Ascending aorta (tissue), 2 donors: ENCODE measurements around the gene B4GALT3. TPM values are rescaled to one million over a fixed set of nuclear protein-coding genes. Genes with fewer than 3 reads are reported as not detected.

Experiments used
- DNase-seq, 2 donors: peaks; one replicate each; pipeline ENCODE4 v3.0.0-alpha.2; 2019; ENCODE audit warnings: low spot score in 2 of 2
- H3K27ac ChIP-seq, 2 donors: fragments of 200-600 bp; sonication (generic); one replicate each; pipeline ENCODE4 v1.5.1; 2016 to 2017; ENCODE audit warnings: mild to moderate bottlenecking in 1 of 2
- H3K27me3 ChIP-seq: fragments of 200-600 bp; sonication (generic); one replicate; pipeline ENCODE4 v1.5.1; 2017
- H3K36me3 ChIP-seq, 2 donors: fragments of 200-600 bp; sonication (generic); one replicate each; pipeline ENCODE4 v1.5.1; 2016
- H3K4me1 ChIP-seq, 2 donors: fragments of 200-600 bp; sonication (generic); one replicate each; pipeline ENCODE4 v1.5.1; 2016 to 2017; ENCODE audit warnings: mild to moderate bottlenecking in 1 of 2
- H3K4me3 ChIP-seq, 2 donors: fragments of 200-600 bp; sonication (generic); one replicate each; pipeline ENCODE4 v1.5.1; 2016 to 2017; ENCODE audit warnings: mild to moderate bottlenecking in 1 of 2
- H3K9me3 ChIP-seq, 2 donors: fragments of 200-600 bp; sonication (generic); one replicate each; pipeline ENCODE4 v1.5.1; 2016
- intact Hi-C: fragments of 100-400 bp; cut with DNase I; formaldehyde crosslinking; loops from one replicate; pipeline ENCODE4 v1.15.1; 2023
- total RNA-seq: library from RNA; depleted of rRNA; stranded (reverse); fragments of >200 nt; gene quantifications from one replicate; pipeline ENCODE4 v1.1.0, GENCODE V29; 2016
- TF ChIP-seq, protein P1 (sequence below), 3 experiments: fragments of 200-600 bp in 2 of 3; fragments of 450-650 bp in 1 of 3; sonication (generic) in 2 of 3; IDR thresholded peaks; one replicate each; pipeline ENCODE4 v1.5.1; 2016 to 2019; ENCODE audit warnings: antibody characterized with exemption in 3 of 3, mild to moderate bottlenecking in 1 of 3, moderate library complexity in 1 of 3

Gene B4GALT3
- total RNA-seq, 1 donor from 2014 or later, result 26.9 TPM

DNA sequence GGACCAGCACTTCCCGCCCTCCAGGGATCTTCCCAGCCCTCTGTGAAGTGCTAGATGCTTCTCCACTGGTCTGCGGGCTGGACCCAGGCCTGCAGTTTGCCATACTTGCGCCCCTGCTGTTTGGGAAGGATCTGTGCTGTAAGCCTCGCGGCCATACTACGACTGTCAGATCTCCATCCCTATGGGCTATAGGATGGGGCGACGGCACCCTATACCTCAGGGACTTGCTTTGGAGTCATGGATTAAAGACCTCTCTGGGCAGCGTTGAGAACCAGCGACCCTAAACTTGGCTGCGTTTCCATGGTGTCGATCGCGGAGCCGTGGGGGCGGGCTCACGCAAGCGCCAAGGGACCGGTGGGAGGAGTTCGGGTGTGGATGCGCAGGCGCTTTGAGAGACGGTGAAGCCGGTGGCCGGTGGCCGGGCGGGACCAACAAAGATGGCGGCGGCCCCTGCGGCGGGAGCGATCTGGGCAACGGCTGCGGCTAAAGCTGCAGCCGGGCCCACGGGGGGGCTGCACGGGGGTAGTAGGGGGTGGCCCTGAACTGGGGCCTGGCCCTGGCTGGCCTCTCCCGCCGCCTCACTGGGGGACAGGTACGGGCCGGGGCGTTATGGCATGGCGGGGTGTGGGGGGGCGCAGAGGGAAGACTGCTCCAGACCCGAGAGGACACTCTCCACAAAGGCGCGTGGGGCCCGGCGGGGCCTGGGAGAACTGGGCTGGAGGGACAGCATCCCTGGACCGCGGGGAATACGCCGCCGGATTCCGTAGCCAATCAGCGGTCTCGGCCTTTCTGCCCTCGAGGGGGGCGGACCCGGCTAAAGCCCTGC is 18.0 kb downstream of the B4GALT3 start, which contains the start of gene USP21:
Gene USP21 (plus strand): TSS at position 414 of the 826 bp plus-strand sequence. CDS start 1,141 bp downstream, outside the sequence.
- Histone ChIP-seq H3K4me3 (peak within 1 kb of the TSS; percentile 86 to 92), H3K9me3 (no peaks in the 10 kb centered on the region), H3K27me3 (no peaks in the 10 kb centered on the region), H3K36me3 (peaks cover 10 to 18% of the 10 kb centered on the region in 2 donors), H3K27ac (peak within 1 kb of the TSS; percentile 81 to 83), H3K4me1 (peaks cover 0 to 31% of the 10 kb centered on the region in 2 donors)
- DNase-seq, result peak; percentile 61 to 96
- intact Hi-C loops, result loop anchor here (1.0 to 10.0 kb wide), 4 partner anchors 18 to 897 kb away; partner anchors contain the start of genes B4GALT3, COPA, DCAF8 and DEDD
- TF ChIP-seq, protein P1, sequence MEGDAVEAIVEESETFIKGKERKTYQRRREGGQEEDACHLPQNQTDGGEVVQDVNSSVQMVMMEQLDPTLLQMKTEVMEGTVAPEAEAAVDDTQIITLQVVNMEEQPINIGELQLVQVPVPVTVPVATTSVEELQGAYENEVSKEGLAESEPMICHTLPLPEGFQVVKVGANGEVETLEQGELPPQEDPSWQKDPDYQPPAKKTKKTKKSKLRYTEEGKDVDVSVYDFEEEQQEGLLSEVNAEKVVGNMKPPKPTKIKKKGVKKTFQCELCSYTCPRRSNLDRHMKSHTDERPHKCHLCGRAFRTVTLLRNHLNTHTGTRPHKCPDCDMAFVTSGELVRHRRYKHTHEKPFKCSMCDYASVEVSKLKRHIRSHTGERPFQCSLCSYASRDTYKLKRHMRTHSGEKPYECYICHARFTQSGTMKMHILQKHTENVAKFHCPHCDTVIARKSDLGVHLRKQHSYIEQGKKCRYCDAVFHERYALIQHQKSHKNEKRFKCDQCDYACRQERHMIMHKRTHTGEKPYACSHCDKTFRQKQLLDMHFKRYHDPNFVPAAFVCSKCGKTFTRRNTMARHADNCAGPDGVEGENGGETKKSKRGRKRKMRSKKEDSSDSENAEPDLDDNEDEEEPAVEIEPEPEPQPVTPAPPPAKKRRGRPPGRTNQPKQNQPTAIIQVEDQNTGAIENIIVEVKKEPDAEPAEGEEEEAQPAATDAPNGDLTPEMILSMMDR (IDR thresholded peaks at IDR 0.05), result peak; percentile 9 to 47 (median 37)

DNA sequence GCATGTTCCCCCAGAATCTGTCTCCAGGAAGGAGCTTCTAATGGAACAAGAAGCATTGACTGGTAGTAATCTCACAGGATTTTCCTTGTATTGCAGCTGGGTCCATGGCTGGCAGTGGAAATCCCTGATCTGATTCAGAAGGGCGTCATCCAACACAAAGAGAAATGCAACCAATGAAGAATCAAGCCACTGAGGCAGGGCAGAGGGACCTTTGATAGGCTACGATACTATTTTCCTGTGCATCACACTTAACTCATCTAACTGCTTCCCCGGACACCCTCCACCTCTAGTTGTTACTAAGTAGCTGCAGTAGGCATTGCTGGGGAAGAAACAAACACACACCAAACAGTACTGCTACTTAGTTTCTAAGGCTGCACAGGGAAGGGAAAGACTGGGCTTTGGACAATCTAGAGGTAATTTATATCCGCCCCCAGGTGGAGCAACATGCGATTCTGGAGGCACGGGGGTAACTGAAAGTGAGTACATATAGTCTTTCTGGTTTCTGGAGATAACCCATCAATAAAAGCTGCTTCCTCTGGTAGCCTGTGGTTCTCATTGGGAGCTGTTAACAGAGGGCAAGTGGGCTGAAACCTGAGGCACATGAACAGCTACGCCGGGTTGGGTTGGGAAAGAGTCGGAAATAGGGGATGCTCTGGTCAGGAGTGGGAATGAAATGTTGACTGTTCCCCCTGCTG is 18.8 kb downstream of the B4GALT3 start:
- Histone ChIP-seq H3K4me1 (peaks cover 0 to 31% of the 10 kb centered on the region in 2 donors), H3K27ac (peak overlapping the region; percentile 81 to 83), H3K27me3 (no peaks in the 10 kb centered on the region), H3K4me3 (peak overlapping the region; percentile 86 to 92), H3K36me3 (peaks cover 10 to 11% of the 10 kb centered on the region in 2 donors), H3K9me3 (no peaks in the 10 kb centered on the region)
- intact Hi-C loops, result loop anchor here (1.0 to 10.0 kb wide), 4 partner anchors 19 to 896 kb away; partner anchors contain the start of genes B4GALT3, COPA, DCAF8 and DEDD
- no peak for DNase-seq
- TF ChIP-seq, protein P1 (IDR thresholded peaks at IDR 0.05), result no peak

DNA sequence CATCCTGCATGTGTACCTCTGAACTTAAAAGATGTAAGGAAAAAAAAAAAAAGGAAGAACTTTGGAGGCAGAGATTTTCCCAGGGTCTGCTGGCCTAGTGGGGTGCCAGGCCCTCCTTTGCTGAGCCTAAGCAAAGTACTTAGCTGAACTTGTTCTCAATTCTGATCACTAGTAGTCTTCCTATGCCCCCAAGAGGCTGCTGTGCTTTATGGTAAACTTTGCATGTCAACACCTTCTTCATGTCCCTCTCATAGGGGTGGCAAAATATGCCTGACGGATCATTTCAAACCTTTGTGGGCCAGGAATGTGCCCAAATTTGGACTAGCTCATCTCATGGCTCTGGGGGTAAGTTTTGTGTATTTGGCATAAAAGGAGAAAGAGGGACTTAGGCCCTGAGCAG is 19.4 kb downstream of the B4GALT3 start:
- intact Hi-C loops, result loop anchor here (2.0 to 10.0 kb wide), 3 partner anchors 25 to 896 kb away; partner anchors contain the start of genes COPA, DCAF8, DEDD and NCSTN
- Histone ChIP-seq H3K4me3 (no peak overlapping the region), H3K27me3 (no peaks in the 10 kb centered on the region), H3K4me1 (peaks cover 0 to 31% of the 10 kb centered on the region in 2 donors), H3K27ac (no peak overlapping the region), H3K9me3 (no peaks in the 10 kb centered on the region), H3K36me3 (peaks cover 10 to 11% of the 10 kb centered on the region in 2 donors)
- TF ChIP-seq, protein P1 (IDR thresholded peaks at IDR 0.05), result no peak
- DNase-seq, result no peak

DNA sequence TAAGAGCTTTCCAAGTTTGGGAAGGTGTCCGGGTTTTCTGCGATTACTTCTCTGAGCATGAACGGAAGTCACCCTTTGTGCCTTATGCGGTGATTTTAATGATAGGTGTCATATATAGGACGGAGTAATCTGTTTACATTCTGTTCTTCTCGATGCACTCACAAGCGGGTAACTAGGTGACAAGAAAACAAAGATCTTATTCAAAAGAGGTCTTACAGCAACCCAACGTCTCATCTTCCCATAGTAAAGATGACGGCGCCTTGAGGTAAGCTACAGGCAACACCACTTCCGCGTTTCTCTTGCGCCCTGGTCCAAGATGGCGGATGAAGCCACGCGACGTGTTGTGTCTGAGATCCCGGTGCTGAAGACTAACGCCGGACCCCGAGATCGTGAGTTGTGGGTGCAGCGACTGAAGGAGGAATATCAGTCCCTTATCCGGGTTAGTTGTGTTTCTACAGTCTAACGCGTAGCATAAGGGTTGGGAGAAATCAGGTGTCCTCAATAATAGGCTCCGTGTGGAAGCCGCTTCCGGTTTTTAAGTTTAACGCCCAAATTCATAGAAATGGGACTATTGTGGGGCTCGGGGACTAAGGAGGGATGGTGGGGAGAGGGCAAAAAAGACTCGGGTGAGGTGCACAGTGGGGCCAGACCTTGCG is 23.5 kb downstream of the B4GALT3 start, which contains the start of gene UFC1:
Gene UFC1 (plus strand): TSS at position 297 of the 656 bp plus-strand sequence. CDS start 20 bp downstream, at position 317.
- H3K4me3 ChIP-seq, result peak within 1 kb of the TSS; percentile 76 to 83

More for the DNA sequence above, 23.5 kb downstream of the B4GALT3 start, which contains the start of gene UFC1:
- DNase-seq, result peak in 1 of 2 donors; percentile 91
- TF ChIP-seq, protein P1 (IDR thresholded peaks at IDR 0.05), result no peak
- Histone ChIP-seq H3K27me3 (no peaks in the 10 kb centered on the region), H3K9me3 (no peaks in the 10 kb centered on the region), H3K4me1 (peaks cover 0 to 12% of the 10 kb centered on the region in 2 donors), H3K36me3 (peaks cover 2 to 4% of the 10 kb centered on the region in 2 donors), H3K27ac (peak within 1 kb of the TSS; percentile 91 to 93)
- intact Hi-C loops, result loop anchor here (1.0 to 10.0 kb wide), 4 partner anchors 22 to 809 kb away; partner anchors contain the start of genes B4GALT3, COPA, DEDD and NCSTN
